NCI-H526 (cell line): Measurements from ENCODE around the gene CHRNA9.
"Not testable (repeated sequence)": the region's sequence is repeated elsewhere in the genome, so short reads cannot be mapped to it uniquely, and the experiment has no call there.

Experiments
- DNase-seq, 2 experiments: peaks; one replicate each; lab custom pipeline; 2025; lab: John Stamatoyannopoulos, UW

CHRNA9 gene, protein sequence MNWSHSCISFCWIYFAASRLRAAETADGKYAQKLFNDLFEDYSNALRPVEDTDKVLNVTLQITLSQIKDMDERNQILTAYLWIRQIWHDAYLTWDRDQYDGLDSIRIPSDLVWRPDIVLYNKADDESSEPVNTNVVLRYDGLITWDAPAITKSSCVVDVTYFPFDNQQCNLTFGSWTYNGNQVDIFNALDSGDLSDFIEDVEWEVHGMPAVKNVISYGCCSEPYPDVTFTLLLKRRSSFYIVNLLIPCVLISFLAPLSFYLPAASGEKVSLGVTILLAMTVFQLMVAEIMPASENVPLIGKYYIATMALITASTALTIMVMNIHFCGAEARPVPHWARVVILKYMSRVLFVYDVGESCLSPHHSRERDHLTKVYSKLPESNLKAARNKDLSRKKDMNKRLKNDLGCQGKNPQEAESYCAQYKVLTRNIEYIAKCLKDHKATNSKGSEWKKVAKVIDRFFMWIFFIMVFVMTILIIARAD

DNA sequence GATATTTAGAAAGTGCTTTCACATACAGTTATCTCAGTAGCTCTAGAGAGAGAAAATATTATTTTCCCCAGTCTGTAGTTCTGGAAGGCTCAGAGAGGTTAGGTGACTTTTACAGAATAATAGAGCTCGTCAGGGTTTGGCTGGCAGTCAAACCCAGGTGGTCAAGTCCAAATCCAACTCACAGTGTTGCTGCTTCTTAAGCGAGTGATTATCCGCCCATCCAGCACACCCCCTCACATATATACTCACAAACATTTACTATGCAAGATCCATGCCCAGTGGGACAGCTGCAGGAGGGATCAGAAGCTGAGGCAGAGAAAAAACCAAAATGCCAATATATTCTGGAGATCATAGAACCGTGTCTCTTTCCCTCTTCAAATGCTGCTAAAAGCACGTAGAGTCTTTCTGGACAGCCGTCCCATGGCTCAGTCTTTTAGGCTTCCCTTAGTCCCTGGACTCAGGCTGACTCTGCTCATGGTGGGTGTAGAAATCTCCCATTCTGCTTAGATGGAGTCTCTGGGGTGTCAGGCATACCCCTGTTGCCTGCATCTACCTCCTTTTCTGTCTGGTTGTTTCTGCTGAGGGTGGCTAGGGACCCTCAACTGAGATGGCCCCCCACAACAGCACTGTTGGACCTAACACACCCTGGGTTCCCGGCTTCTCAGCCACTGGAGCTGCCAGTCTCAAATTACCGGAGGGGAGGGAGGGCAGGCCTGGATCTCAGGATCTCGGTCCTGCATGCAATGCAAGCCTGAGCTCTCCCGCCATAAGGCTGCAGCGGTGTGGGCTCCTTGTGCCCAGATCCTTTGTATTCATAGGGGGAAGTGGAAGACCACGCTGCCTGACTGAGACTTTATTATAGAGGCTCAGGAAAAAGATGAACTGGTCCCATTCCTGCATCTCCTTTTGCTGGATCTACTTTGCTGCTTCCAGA lies at the start of gene CHRNA9:
Gene CHRNA9, plus strand, starts transcription at position 743 of the 934 bp plus-strand sequence. Its CDS starts 135 bp downstream, at position 878.
- DNase-seq: peak in 1 of 2 experiments; percentile 14

DNA sequence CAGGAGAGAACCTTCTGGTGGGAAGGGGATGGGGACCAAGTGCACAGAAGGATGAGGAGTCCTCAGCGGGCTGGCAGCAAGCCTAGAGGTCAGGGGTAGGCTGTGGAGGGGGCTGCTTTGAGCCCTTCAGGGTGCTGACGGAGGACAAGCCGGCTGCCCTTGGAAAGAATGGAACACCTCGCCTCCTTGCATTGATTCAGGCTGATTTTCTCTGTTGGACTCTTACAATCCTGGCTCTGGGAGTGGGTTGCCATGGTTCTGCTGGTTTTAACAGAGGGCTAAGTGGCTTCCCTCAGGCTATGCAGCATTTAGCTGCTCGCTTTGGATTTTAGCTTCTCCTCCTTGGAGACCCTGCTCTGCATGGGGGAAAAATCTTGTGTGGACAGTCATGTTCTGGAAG lies 49.4 kb upstream of the CHRNA9 start:
- no peak for DNase-seq

DNA sequence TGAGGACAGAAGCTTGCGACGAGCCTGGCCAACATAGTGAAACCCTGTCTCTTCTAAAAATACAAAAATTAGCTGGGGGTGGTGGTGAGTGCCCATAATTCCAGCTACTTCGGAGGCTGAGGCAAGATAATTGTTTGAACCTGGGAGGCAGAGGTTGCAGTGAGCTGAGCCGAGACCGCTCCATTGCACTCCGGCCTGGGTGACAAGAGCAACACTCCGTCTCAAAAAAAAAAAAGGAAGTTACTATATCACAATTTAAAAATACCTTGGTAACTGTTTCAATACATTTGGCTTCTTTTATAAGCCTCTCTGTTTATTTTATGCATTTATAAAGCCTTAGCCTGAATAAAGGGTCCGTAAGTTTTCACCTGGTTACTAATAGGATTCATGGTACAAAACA lies 46.6 kb upstream of the CHRNA9 start:
- DNase-seq: no peak

DNA sequence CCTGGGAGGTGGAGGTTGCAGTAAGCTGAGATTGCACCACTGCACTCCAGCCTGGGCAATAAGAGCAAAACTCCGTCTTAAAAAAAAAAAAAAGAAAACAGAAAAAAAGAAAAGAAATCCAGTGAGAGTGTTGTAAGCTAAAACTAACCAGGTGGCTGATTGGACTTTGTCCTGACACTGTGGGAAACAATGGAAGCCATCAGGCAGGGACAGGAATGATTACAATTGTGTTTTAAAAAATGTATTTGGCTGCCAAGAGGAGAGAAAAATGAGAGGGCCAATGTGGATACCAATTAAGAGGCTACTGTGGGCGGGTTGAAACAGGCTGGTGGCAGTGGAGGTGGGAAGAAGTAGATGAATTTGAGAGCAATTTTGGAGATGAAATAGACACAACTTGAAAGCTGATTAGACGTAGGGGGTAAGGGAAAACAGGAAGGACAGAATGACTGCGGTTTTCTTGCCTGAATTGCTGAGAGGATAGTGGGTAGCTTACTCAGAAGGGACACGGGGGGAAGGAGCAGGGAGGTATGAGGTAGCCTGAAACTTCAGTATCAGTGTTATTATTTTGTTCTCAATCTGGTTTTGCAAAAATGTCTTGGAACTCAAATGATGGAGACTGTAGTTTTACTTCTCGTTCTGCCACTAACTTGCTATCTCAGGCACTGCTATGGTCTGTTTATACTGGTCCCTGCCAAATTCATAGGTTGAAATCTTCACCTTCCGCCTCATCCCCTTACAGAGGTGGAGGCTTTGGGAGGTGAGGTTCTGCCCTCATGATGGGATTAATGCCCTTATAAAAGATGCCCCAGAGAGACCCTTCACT lies 45.6 kb upstream of the CHRNA9 start:
- DNase-seq: peak in 1 of 2 experiments; percentile 4

DNA sequence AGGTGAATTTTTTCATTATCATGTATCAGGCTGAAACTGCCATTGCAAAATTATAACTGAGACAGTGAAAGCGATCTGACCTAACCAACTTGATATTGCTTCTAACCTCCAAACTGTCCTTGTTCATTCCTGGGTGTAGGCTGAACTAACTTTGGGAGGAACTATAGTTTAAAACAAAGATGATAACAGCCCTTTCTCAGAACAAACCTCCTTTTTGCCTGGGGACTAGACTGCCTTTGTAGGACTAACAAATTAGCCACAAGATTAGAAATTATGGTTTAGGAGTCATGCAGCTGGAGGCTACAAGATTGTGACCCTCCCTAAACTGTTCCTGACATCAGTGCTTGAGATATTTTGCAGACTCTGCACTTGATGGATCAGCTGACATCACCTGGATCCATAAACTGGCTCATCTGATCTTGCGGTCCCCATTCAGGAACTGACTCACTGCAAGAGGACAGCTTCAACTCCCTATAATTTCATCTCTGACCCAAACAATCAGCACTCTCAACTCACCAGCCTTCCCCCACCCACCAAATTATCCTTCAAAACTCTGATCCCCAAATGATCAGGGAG lies 44.4 kb upstream of the CHRNA9 start:
- not testable (repeated sequence) for DNase-seq

DNA sequence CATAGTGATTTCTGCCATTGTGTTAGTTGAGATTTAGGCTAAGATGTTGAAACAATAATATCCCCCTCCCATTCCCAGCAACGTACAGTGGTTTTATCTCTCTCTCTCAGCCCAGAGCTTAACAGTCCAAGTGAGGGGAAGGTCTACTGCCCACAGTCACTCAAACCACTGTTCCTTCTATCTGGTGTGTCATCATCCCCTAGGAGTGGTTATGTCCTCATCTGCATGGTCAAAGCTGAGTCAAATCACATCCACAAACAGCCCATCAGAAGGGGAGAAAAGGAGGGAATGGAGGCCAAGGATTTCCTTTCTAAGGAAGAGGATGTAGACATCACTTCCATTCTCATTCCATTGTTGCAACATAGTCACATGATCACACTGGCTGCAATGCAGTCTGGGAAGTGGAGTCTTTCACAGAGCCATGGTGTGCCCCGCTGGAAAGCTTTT lies 42.8 kb upstream of the CHRNA9 start:
- DNase-seq: no peak

DNA sequence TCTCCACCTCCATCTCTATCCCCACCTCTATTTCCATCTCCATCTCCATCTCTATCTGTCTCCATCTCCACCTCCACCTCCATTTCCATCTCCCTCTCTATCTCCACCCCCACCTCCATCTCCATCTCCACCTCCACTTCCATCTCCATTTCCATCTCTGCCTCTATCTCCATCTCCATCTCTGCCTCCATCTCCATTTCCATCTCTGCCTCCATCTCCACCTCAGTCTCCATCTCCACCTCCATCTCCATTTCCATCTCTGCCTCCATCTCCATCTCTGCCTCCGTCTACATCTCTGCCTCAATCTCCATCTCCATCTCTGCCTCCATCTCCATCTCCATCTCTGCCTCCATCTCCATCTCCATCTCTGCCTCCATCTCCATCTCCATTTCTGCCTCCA lies 40.8 kb upstream of the CHRNA9 start:
- DNase-seq: no peak

DNA sequence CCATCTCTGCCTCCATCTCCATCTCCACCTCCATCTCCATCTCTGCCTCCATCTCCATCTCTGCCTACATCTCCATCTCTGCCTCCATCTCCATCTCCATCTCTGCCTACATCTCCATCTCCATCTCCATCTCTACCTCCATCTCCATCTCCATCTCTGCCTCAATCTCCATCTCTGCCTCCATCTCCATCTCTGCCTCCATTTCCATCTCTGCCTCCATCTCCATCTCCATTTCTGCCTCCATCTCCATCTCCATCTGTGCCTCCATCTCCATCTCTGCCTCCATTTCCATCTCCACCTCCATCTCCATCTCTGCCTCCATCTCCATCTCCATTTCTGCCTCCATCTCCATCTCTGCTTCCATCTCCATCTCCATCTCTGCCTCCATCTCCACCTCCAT lies 40.1 kb upstream of the CHRNA9 start:
- DNase-seq: not testable (repeated sequence)

DNA sequence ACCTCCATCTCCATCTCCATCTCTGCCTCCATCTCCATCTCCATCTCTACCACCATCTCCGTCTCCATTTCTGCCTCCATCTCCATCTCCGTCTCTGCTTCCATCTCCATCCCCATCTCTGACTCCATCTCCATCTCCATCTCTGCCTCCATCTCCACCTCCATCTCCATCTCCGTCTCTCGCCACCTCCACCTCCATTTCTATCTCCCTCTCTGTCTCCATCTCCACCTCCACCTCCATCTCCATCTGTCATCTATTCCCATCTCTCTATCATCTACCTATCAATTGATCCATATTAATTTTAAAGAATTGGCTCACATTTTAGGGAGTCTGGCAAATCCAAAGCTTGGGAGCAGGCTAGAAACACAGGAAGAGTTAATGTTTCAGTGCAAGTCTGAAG lies 39.6 kb upstream of the CHRNA9 start:
- DNase-seq: no peak

DNA sequence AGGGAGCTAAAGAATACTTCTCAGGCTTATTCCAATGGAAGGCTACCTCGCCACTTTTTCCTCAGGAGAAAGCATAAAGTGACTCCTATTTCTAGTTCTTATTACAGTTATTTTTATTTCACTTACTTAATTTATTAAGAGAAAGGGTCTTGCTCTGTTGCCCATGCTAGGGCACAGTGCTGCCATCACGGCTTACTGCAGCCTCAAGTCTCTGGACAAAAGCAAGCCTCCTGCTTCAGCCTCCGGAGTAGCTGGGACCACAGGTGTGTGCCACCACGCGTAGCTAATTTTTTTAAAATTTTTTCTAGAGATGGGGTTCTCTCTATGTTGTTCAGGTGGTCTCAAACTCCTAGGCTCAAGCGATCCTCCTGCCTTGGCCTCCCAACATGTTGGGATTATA lies 36.0 kb upstream of the CHRNA9 start:
- DNase-seq: no peak

DNA sequence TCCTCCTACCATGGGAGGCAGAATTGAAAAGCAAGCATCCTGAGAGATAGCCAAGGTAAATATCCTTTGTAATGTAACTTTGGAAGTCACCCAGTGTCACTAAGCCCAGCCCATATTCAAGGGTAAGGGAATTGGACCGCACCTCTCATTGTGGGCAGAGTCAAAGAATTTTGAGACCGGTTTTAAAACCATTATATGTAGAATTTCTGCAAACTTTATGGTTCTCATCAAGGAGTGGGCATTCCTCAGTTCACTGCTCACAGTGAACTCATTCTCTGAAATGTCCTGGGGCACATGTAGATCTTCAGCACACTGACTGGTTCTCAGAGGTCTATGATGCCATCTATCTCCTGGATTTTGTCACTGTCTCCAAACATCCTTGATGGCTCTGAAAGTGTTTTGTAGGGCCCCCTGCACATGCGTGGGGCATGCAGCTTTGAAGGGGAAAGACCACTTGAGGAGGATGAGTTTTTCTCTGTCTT lies 35.3 kb upstream of the CHRNA9 start:
- DNase-seq: no peak

DNA sequence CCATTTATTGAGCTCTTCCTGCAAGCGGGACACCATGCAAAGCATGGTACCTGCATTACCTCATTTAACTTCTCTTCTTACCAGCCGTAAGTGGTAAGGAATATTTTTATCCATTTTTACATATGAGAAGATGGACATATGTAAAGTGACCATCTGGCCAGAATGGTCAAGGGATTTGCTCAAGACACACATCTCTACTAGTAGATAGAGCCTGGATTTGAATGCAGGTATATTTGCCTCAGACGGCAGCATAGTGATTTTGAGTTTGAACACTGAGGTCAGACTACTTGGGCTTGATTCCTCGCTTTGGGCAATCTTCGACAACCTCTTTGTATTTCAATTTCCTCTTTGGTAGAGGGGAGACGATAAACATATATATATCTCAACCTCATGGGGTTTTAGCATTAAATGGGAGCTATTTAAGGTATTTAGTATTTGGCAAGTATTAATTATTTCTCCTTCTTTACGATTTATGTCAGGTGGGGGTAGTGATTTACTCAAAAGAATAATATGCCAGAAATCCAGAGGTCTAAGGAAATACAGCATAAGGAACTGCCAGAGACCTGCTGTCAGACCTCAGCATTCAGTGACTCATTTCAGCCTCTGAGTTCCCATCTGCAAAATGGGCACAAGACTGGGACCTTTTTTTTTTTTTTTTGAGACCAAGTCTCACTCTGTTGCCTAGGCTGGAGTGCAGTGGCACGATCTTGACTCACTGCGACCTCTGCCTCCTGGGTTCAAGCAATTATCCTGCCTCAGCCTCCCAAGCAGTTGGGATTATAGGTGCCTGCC lies 34.6 kb upstream of the CHRNA9 start:
- no peak for DNase-seq

DNA sequence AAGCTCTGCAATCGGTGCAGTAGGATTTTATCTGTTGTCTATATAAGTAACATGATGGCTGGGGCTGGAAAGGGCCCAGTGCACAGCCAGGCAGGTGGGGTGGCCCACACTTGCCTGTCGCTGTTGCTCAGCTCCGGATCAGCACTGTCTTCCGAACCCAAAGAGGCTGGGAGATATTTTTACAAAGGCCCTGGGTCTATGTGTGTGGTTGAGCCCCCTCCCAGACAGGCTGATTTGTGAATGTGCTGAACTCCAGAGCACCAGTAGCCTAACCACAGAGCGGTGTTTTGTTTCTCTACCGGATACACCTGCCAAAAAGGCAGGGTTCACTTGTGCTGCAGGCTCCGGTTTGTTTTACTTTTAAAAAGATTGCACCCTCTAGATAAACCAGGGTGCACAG lies 33.5 kb upstream of the CHRNA9 start:
- no peak for DNase-seq

DNA sequence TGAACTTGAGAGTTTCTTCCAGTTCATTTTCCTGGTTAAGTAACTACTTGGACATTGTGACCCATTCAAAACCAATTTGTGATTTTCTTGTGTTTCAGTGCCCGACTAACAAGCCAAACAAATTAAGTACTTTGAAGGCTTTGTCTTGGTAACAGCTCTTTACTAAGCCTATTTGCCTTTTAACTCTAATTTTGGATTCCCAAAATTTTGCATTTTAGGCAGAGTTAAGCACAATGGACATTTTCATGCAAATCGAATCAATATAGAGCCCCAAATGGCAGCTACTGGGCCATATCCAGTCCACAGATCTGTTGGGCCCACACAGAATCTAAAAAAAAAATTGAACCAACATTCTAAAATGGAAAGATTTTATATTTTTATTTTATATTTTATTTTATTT lies 31.4 kb upstream of the CHRNA9 start:
- no peak for DNase-seq

DNA sequence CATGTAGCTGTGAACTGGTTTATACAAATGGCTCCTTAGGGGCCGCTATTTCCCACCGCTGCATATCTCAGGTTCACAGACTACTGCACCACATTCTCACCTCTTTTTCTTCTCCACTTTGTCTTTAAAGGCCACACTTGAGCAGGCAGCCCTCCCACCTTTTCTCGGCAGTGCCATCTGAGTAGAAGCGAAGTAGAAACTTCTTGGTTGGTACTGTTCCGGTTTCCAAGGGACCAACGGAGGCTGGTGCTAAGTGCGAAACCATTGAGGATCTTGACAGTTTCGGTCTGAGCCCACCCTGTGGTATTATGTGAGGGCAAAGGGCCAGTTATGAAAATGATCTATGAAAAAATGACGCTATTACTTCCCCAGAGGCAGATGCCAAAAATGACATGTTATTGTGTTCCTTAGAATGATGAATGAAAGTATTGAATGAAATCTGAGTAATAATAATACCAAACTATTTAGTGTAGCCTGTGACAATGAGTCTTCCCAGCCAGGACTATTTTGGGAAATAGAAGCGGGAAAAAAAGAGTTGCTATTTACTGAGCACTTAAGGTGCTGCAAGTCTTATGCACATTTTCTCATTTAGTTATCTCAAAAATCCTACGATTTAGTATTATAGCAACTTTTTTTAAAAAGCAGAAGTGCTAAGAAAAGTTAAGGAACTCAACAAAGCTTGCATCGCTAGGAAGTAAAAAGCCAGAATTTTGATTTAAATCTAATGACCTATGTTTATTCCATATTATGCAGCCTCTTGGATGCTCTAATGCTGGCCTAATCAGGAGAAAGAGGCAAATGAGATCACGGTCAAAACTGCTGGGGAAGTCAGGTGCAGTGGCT lies 29.6 kb upstream of the CHRNA9 start:
- DNase-seq: no peak

DNA sequence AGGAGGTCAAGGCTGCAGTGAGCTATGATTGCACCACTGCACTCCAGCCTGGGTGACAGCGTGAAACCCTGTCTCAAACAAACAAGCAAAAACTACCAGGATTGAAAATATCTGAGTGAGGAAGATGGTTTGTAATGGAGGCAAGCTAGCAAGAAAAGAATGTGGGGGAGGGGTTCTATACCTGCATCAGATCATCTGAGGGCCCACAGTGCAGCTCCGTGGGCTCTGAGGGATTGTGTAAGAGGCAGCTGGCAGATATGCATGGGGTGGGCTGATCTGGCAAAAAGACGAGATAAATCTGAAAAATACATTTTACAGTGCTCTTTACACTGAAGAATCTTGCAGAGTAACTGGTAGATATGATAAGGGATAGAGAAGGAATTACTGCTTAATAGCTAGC lies 28.9 kb upstream of the CHRNA9 start:
- no peak for DNase-seq

DNA sequence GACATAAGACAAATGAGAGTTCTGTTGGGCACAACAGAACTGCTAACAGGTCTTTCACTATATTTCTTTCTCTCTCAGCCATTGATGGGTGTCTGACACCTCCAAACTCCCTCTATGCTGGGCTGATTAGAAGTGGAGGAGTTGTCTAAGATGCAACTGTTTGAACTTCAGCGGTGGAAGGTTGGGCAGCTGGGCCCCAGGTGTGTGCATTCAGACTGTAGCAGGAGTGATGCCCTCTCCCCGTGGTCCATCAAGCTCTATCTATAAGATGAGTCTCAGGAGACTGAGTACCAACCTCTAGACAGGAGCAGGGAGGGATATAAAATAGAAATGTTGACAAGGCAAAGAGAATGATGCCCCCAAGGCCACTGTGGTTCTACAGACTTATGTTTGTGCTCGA lies 28.2 kb upstream of the CHRNA9 start:
- no peak for DNase-seq

DNA sequence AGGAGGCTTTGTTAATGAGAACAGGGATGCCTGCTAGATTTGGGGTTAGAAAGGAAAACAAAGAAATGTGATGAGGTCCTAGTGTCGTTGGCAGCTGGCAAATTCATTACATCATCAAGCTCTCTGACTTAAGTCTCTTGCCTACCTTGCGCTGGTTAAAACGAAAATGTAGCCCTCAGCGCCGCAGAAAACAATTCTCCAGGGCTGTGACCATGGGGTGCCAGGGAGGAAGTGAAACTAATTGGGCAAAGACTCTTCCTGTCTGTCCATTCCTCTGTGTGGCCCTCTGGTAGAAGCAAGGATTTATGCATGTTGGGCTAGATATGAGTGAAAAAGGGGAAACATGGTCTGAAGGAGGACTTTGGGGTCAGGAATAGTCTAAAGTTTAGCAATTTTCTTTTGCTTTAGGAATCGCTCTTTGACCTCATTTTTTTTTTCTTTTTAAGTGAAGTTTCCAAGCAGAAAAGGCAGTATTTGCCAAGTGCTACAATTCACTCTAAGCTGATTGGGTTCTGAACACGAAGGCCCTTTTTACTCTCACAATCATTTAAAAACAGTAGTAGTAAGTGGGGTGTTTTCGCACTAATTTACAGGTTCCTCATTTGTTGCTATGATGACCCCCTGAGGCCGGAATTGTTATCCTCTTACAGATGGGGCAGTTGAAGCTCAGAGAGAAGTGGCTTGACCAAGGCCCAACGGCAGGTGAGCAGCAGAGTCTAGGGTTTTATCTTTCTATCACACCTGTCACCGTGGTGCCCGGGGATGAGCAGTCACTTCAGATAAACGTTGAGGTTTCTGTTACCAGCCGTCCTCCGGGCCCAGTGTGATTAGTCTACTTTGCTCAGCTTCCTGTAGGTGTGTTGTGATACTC lies 27.3 kb upstream of the CHRNA9 start:
- no peak for DNase-seq
